T follicular helper cell (primary cell): ENCODE measurements around the gene ABCB9.
A peak's percentile ranks its signal among the peaks of the same experiment; 100 is the strongest.

Experiments used
- DNase-seq: peaks from one replicate; pipeline ENCODE4 v3.0.0-alpha.2; 2020; ENCODE audit warnings: low read depth

The ABCB9 gene

GRCh38 chr12:122981587-122982476 lies 15.6 kb upstream of the ABCB9 start:
- DNase-seq, result no peak

GRCh38 chr12:122981036-122981471 lies 14.8 kb upstream of the ABCB9 start:
- no peak for DNase-seq

- DNase-seq, result peak; percentile 31
Measured at GRCh38 chr12:122980183-122981035, 14.1 kb upstream of the ABCB9 start, which contains the start of gene ARL6IP4. TSS of gene ARL6IP4 (plus strand) at chr12:122980681. CDS start at chr12:122981140, 459 bp downstream.

- no peak for DNase-seq
Measured at GRCh38 chr12:122979908-122980182, 13.6 kb upstream of the ABCB9 start.

GRCh38 chr12:122979001-122979907 lies 13.0 kb upstream of the ABCB9 start:
- no peak for DNase-seq

GRCh38 chr12:122978507-122978955 lies 12.3 kb upstream of the ABCB9 start:
- no peak for DNase-seq

- DNase-seq, result no peak
Measured at GRCh38 chr12:122977655-122978392, 11.6 kb upstream of the ABCB9 start.

- no peak for DNase-seq
Measured at GRCh38 chr12:122977153-122977552, 10.9 kb upstream of the ABCB9 start.

GRCh38 chr12:122976648-122976975 lies 10.3 kb upstream of the ABCB9 start:
- DNase-seq, result no peak

- no peak for DNase-seq
Measured at GRCh38 chr12:122975790-122976647, 9.8 kb upstream of the ABCB9 start.

- DNase-seq, result peak; percentile 89
Measured at GRCh38 chr12:122974892-122975789, 8.9 kb upstream of the ABCB9 start, which contains the start of gene OGFOD2. TSS of gene OGFOD2 (plus strand) at chr12:122975244. CDS start at chr12:122975252, 8 bp downstream.

GRCh38 chr12:122974274-122974891 lies 8.1 kb upstream of the ABCB9 start:
- DNase-seq, result peak; percentile 98

GRCh38 chr12:122969676-122970075 lies 3.4 kb upstream of the ABCB9 start:
- DNase-seq, result no peak

GRCh38 chr12:122968104-122968503 lies 1.8 kb upstream of the ABCB9 start:
- no peak for DNase-seq

GRCh38 chr12:122966743-122967550 lies 684 bp upstream of the ABCB9 start:
- no peak for DNase-seq

- DNase-seq, result no peak
Measured at GRCh38 chr12:122965321-122965751, 927 bp downstream of the ABCB9 start.

- no peak for DNase-seq
Measured at GRCh38 chr12:122964439-122965257, 1.6 kb downstream of the ABCB9 start.
